SK-N-SH (cell line): Measurements from ENCODE around the gene TIGD3. TPM values are rescaled to one million over a fixed set of nuclear protein-coding genes. Genes with fewer than 3 reads are reported as not detected.
A peak's percentile ranks its signal among the peaks of the same experiment; 100 is the strongest.

Source experiments
- CTCF ChIA-PET: fragments of 300-600, 350-600 bp; formaldehyde crosslinking; extraction: SDS; loops from one replicate; lab custom pipeline; 2021; lab: Yijun Ruan, JAX
- POLR2A ChIA-PET: fragments of 350-600 bp; sonication (Branson Sonifier 250); formaldehyde crosslinking; extraction: SDS; loops from one replicate; lab custom pipeline; 2020; ENCODE audit warnings: antibody characterized with exemption, inconsistent platforms; lab: Yijun Ruan, JAX
- DNase-seq: peaks from one replicate; pipeline ENCODE4 v3.0.0; 2012
- H2AFZ ChIP-seq: fragments of 200-600 bp; sonication (generic); 2 replicates; pipeline ENCODE4 v1.8.1; 2016; ENCODE audit warnings: antibody characterized with exemption, mild to moderate bottlenecking, low read depth
- H3F3A ChIP-seq: fragments of 200-600 bp; sonication (generic); replicated peaks from 2 replicates; pipeline ENCODE3; 2016; ENCODE audit warnings: antibody characterized with exemption, mild to moderate bottlenecking; ENCODE audit not compliant: insufficient read depth
- H3K27ac ChIP-seq, 2 experiments: fragments of 200-500 bp in 1 of 2; fragments of 200-600 bp in 1 of 2; sonication (Bioruptor generic) in 1 of 2; sonication (generic), shearing (Covaris generic) in 1 of 2; 2 replicates each; pipeline versions ENCODE4 v1.5.1 to v1.6.1; 2014 to 2016; ENCODE audit warnings: low read depth in 2 of 2, inconsistent platforms in 1 of 2, low read length in 1 of 2, mild to moderate bottlenecking in 1 of 2, mixed read lengths in 1 of 2
- H3K27me3 ChIP-seq: fragments of 200-600 bp; sonication (generic), shearing (Covaris generic); 2 replicates; pipeline ENCODE4 v1.6.1; 2016; ENCODE audit warnings: mixed run types; ENCODE audit not compliant: insufficient read depth
- H3K36me3 ChIP-seq, 2 experiments: fragments of 200-500 bp in 1 of 2; fragments of 200-600 bp in 1 of 2; sonication (Bioruptor generic) in 1 of 2; sonication (generic) in 1 of 2; replicated peaks in 1 of 2; 2 replicates each; pipeline versions ENCODE3 to v1.5.1; 2014 to 2016; ENCODE audit warnings: low read length in 1 of 2, mild to moderate bottlenecking in 1 of 2; ENCODE audit not compliant: insufficient read depth in 2 of 2, control insufficient read depth in 1 of 2
- H3K4me1 ChIP-seq, 2 experiments: fragments of 200-500 bp in 1 of 2; fragments of 200-600 bp in 1 of 2; sonication (Bioruptor generic) in 1 of 2; sonication (generic), shearing (Covaris generic) in 1 of 2; 2 replicates each; pipeline versions ENCODE4 v1.5.1 to v1.6.1; 2014 to 2016; ENCODE audit warnings: low read depth in 1 of 2, low read length in 1 of 2, mixed run types in 1 of 2; ENCODE audit not compliant: insufficient read depth in 2 of 2, control insufficient read depth in 1 of 2
- H3K4me2 ChIP-seq: fragments of 200-600 bp; sonication (generic), shearing (Covaris generic); 2 replicates; pipeline ENCODE4 v1.6.1; 2017; ENCODE audit warnings: mixed run types
- H3K4me3 ChIP-seq, 2 experiments: fragments of 200-500 bp in 1 of 2; fragments of 200-600 bp in 1 of 2; sonication (Bioruptor generic) in 1 of 2; sonication (generic), shearing (Covaris generic) in 1 of 2; 2 replicates each; pipeline versions ENCODE4 v1.5.1 to v1.8.1; 2014 to 2016; ENCODE audit warnings: low read depth in 2 of 2, inconsistent platforms in 1 of 2, low read length in 1 of 2, mild to moderate bottlenecking in 1 of 2, mixed read lengths in 1 of 2, moderate library complexity in 1 of 2
- H3K79me2 ChIP-seq: fragments of 200-600 bp; sonication (generic); 2 replicates; pipeline ENCODE4 v1.8.1; 2017; ENCODE audit warnings: mild to moderate bottlenecking; ENCODE audit not compliant: insufficient read depth
- H3K9ac ChIP-seq: fragments of 200-600 bp; sonication (generic); 2 replicates; pipeline ENCODE4 v1.6.1; 2017; ENCODE audit warnings: mixed run types
- H3K9me2 ChIP-seq: fragments of 200-600 bp; sonication (generic); 2 replicates; pipeline ENCODE4 v1.6.1; 2017; ENCODE audit warnings: mixed run types
- H3K9me3 ChIP-seq: fragments of 200-600 bp; sonication (generic); 2 replicates; pipeline ENCODE4 v1.6.1; 2017; ENCODE audit warnings: mixed run types, mild to moderate bottlenecking, moderate library complexity
- H4K20me1 ChIP-seq: fragments of 200-600 bp; sonication (generic); 2 replicates; pipeline ENCODE4 v1.6.1; 2017; ENCODE audit warnings: mild to moderate bottlenecking, mixed run types; ENCODE audit not compliant: insufficient read depth
- CHD2 ChIP-seq: fragments of 150-350 bp; IDR thresholded peaks from 2 replicates; pipeline ENCODE4 v1.6.1; 2018; ENCODE audit warnings: low read length; ENCODE audit not compliant: partially characterized antibody
- CTCF ChIP-seq: fragments of 200-600 bp; sonication (generic); IDR thresholded peaks from 2 replicates; pipeline ENCODE4 v1.6.1; 2017; ENCODE audit warnings: antibody characterized with exemption, mild to moderate bottlenecking, moderate library complexity
- ELF1 ChIP-seq: IDR thresholded peaks from 2 replicates; pipeline ENCODE4 v1.4.0; 2012
- EP300 ChIP-seq, 2 experiments: IDR thresholded peaks; 2 replicates each; pipeline versions ENCODE4 v1.4.0 to v1.6.1; 2012; ENCODE audit warnings: borderline replicate concordance in 1 of 2, low read depth in 1 of 2, low read length in 1 of 2
- FOXJ3 ChIP-seq: sonication (generic); formaldehyde crosslinking; IDR thresholded peaks from 2 replicates; pipeline ENCODE4 v1.5.1; 2020; ENCODE audit warnings: mild to moderate bottlenecking, missing genetic modification reagents
- MEF2A ChIP-seq: IDR thresholded peaks from 2 replicates; pipeline ENCODE4 v1.4.0; 2012; ENCODE audit warnings: low read depth, borderline replicate concordance
- MXI1 ChIP-seq: IDR thresholded peaks from 2 replicates; pipeline ENCODE4 v1.6.1; 2012; ENCODE audit warnings: mild to moderate bottlenecking, low read depth, low read length, improper control_type of control experiment
- NFIC ChIP-seq: IDR thresholded peaks from 2 replicates; pipeline ENCODE4 v1.4.0; 2012; ENCODE audit warnings: borderline replicate concordance
- POLR2AphosphoS5 ChIP-seq: IDR thresholded peaks from 2 replicates; pipeline ENCODE4 v1.6.1; 2012; ENCODE audit warnings: low read depth, low read length
- SMC3 ChIP-seq: IDR thresholded peaks from 2 replicates; pipeline ENCODE4 v1.6.1; 2012; ENCODE audit warnings: low read depth, low read length, improper control_type of control experiment
- USF2 ChIP-seq: fragments of 150-350 bp; IDR thresholded peaks from 2 replicates; pipeline ENCODE4 v1.6.1; 2017; ENCODE audit warnings: antibody characterized with exemption, low read length, low read depth, borderline replicate concordance
- YY1 ChIP-seq: IDR thresholded peaks from 2 replicates; pipeline ENCODE4 v1.4.0; 2012; ENCODE audit warnings: low read depth, mild to moderate bottlenecking
- WGBS: methylation state at CpG from one replicate; pipeline ENCODE4 v1.1.6; 2017; ENCODE audit warnings: low lambda C conversion rate; 5-methylcytosine and 5-hydroxymethylcytosine counted together
- polyA plus RNA-seq, 3 experiments: library from polyadenylated mRNA; depleted of rRNA; stranded (reverse); fragments of >200 nt; gene quantifications; 2 replicates each; pipeline ENCODE4 v1.2.3, GENCODE V29; 2012
- TF ChIP-seq, protein P1 (sequence below): IDR thresholded peaks from 2 replicates; pipeline ENCODE4; 2012
- TF ChIP-seq, protein P2 (sequence below): IDR thresholded peaks from 2 replicates; pipeline ENCODE4 v1.6.1; 2012; ENCODE audit warnings: mild to moderate bottlenecking, low read depth, low read length, moderate library complexity

TIGD3 gene
- polyA plus RNA-seq, 1 of the 3 experiments (the other 2 are of a cell fraction), result 0.41 TPM

- DNase-seq, result no peak
- H3K4me3 ChIP-seq, result no peak overlapping the region; a peak in 1 of 4 replicates
- peaks cover 10 to 25% of the 10 kb centered on the region in 2 experiments for H3K36me3 ChIP-seq
- H3K9me2 ChIP-seq, result no peaks in the 10 kb centered on the region
- TF ChIP-seq NFIC, result no peak
- H3K79me2 ChIP-seq, result no peaks in the 10 kb centered on the region
- ChIA-PET CTCF (interaction anchor here (0.6 to 2.5 kb wide), 14 partner anchors 10 to 244 kb away, joined by 3 to 10 read pairs (median 4); no protein-coding TSS in a partner anchor), POLR2A (interaction anchor here (0.6 to 3.2 kb wide), 4 partner anchors 22 to 143 kb away, joined by 4 to 13 read pairs (median 5); partner anchors contain the start of genes DPF2, MALAT1 and NEAT1)
- no peaks in the 10 kb centered on the region for H3K27me3 ChIP-seq
- peaks cover 0 to 20% of the 10 kb centered on the region in 2 experiments; a peak in 1 of 4 replicates for H3K4me1 ChIP-seq
- H3F3A ChIP-seq, result peaks cover 34% of the 10 kb centered on the region
- H3K9ac ChIP-seq, result no peak overlapping the region
- H3K9me3 ChIP-seq, result no peaks in the 10 kb centered on the region
- WGBS, result 96% methylated on average over 23 of the region's 35 CpGs
- H2AFZ ChIP-seq, result no peak overlapping the region
- peak overlapping the region in 1 of 2 experiments; percentile 12; a peak in 1 of 4 replicates for H3K27ac ChIP-seq
- no peaks in the 10 kb centered on the region for H4K20me1 ChIP-seq
- no peak overlapping the region for H3K4me2 ChIP-seq
Measured at GRCh38 chr11:65355776-65356393, 1.3 kb downstream of the TIGD3 start.

DNA sequence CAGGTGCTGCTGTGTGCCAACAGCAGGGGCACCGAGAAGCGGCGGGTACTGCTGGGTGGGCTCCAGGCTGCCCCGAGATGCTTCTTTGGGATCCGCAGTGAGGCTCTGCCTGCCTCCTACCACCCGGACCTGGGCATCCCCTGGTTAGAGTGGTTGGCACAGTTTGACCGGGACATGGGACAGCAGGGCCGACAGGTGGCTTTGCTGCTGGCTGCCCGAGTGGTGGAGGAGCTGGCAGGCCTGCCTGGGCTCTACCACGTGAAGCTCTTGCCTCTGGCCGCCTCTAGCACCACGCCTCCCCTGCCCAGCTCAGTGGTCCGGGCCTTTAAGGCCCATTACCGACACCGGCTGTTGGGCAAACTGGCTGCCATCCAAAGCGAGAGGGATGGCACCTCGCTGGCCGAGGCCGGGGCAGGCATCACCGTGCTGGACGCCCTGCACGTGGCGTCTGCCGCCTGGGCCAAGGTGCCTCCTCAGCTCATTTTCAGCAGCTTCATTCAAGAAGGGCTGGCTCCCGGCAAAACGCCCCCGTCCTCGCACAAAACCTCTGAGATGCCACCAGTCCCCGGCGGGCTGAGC, 1.9 kb downstream of the TIGD3 start:
- Histone ChIP-seq H3K27ac (no peak overlapping the region), H2AFZ (no peak overlapping the region), H3K36me3 (peaks cover 9 to 19% of the 10 kb centered on the region in 2 experiments), H3K79me2 (no peaks in the 10 kb centered on the region), H3K4me2 (no peak overlapping the region), H3K9me3 (no peaks in the 10 kb centered on the region), H3K9ac (no peak overlapping the region), H4K20me1 (no peaks in the 10 kb centered on the region), H3K4me3 (no peak overlapping the region), H3K4me1 (peaks cover 0 to 20% of the 10 kb centered on the region in 2 experiments; a peak in 1 of 4 replicates), H3F3A (peaks cover 29% of the 10 kb centered on the region), H3K27me3 (no peaks in the 10 kb centered on the region), H3K9me2 (no peaks in the 10 kb centered on the region)
- WGBS, result 96% methylated on average over 13 of the region's 30 CpGs
- TF ChIP-seq, protein P1, sequence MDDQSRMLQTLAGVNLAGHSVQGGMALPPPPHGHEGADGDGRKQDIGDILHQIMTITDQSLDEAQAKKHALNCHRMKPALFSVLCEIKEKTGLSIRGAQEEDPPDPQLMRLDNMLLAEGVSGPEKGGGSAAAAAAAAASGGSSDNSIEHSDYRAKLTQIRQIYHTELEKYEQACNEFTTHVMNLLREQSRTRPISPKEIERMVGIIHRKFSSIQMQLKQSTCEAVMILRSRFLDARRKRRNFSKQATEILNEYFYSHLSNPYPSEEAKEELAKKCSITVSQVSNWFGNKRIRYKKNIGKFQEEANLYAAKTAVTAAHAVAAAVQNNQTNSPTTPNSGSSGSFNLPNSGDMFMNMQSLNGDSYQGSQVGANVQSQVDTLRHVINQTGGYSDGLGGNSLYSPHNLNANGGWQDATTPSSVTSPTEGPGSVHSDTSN, result no peak
- TF ChIP-seq SMC3, result no peak
- no peak for TF ChIP-seq YY1
- TF ChIP-seq ELF1, result no peak
- TF ChIP-seq USF2, result no peak
- TF ChIP-seq CHD2, result no peak
- no peak for TF ChIP-seq NFIC
- no peak for TF ChIP-seq POLR2AphosphoS5
- TF ChIP-seq MEF2A, result no peak
- TF ChIP-seq EP300 (IDR thresholded peaks at IDR 0.05; ENCODE audit: borderline replicate concordance in 1 of 2, low read depth in 1 of 2, low read length in 1 of 2), result no peak
- no peak for TF ChIP-seq FOXJ3 (CRISPR knock-in tag)
- no peak for TF ChIP-seq CTCF
- TF ChIP-seq, protein P2, sequence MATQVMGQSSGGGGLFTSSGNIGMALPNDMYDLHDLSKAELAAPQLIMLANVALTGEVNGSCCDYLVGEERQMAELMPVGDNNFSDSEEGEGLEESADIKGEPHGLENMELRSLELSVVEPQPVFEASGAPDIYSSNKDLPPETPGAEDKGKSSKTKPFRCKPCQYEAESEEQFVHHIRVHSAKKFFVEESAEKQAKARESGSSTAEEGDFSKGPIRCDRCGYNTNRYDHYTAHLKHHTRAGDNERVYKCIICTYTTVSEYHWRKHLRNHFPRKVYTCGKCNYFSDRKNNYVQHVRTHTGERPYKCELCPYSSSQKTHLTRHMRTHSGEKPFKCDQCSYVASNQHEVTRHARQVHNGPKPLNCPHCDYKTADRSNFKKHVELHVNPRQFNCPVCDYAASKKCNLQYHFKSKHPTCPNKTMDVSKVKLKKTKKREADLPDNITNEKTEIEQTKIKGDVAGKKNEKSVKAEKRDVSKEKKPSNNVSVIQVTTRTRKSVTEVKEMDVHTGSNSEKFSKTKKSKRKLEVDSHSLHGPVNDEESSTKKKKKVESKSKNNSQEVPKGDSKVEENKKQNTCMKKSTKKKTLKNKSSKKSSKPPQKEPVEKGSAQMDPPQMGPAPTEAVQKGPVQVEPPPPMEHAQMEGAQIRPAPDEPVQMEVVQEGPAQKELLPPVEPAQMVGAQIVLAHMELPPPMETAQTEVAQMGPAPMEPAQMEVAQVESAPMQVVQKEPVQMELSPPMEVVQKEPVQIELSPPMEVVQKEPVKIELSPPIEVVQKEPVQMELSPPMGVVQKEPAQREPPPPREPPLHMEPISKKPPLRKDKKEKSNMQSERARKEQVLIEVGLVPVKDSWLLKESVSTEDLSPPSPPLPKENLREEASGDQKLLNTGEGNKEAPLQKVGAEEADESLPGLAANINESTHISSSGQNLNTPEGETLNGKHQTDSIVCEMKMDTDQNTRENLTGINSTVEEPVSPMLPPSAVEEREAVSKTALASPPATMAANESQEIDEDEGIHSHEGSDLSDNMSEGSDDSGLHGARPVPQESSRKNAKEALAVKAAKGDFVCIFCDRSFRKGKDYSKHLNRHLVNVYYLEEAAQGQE, result no peak
- TF ChIP-seq MXI1, result no peak
- no peak for DNase-seq
- POLR2A ChIA-PET, result interaction anchor here (1.8 to 3.2 kb wide), 2 partner anchors 67 to 142 kb away, joined by 6 to 13 read pairs; partner anchors contain the start of genes MALAT1 and NEAT1
- CTCF ChIA-PET, result interaction anchor here (0.9 to 2.5 kb wide), 12 partner anchors 10 to 154 kb away, joined by 3 to 10 read pairs (median 6); no protein-coding TSS in a partner anchor
